ENCODE results near the gene NUP62. TPM values are rescaled to one million over a fixed set of nuclear protein-coding genes. Genes with fewer than 3 reads are reported as not detected.
"Not testable (repeated sequence)": the region's sequence is repeated elsewhere in the genome, so short reads cannot be mapped to it uniquely, and the experiment has no call there.

NUP62 gene
- total RNA-seq, 1 experiment from 2014 or later: 54.6 TPM

DNA sequence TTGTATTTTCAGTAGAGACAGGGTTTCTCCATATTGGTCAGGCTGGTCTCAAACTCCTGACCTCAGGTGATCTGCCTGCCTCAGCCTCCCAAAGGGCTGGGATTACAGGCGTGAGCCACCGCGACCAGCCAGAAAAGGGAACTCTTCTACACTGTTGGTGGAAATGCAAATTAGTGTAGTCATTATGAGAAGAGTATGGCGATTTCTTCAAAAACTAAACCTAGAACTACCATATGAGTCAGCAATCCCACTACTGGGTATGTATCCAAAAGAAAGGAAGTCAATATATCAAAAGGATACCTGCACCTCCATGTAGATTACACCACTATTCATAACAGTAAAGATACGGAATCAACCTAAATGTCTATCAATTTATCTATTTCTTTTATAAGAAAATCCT, 15.3 kb upstream of the NUP62 start:
- intact Hi-C loops (cut with micrococcal nuclease; ENCODE audit: unreplicated experiment); DNase-seq (ENCODE audit: low read depth, low spot score); H3K27ac ChIP-seq (ENCODE audit: low read length); H3K4me3 ChIP-seq (ENCODE audit: low read depth in 2 of 2, low read length in 2 of 2); H3K9me3 ChIP-seq (ENCODE audit: control insufficient read depth, insufficient read depth, low read depth, low read length); H3K27me3 ChIP-seq (ENCODE audit: control insufficient read depth, insufficient read depth, low read length); ATAC-seq; H3K4me1 ChIP-seq (ENCODE audit: control insufficient read depth, insufficient read depth, low read length); H3K36me3 ChIP-seq (ENCODE audit: control insufficient read depth, insufficient read depth, low read length); BruUV-seq (replicated peaks); in situ Hi-C loops (cut with HindIII; ENCODE audit: low pct_unique_long_range_greater_than_20kb, low sequenced_read_pairs); POLR2A ChIA-PET; CTCF ChIA-PET: not testable (repeated sequence)

DNA sequence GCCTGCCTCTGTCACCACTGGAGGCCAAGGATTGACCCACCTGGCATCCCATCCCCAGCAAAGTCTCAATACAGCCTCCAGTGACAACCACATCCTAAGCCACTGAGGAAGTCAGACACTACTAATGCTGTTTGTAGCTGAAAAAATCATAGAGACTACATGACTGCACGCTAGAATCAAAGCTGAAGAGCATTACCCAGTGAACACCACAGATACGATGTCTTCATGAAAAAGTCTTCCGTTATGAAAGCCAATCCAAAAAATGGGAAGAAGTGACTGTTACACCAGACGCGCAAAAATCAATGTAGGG, 11.1 kb upstream of the NUP62 start:
- no TSS peak for BruUV-seq (replicated peaks)
- H3K4me3 ChIP-seq (ENCODE audit: low read depth in 2 of 2, low read length in 2 of 2): no peak overlapping the region
- TF ChIP-seq TCF7L2 (IDR thresholded peaks at IDR 0.05; ENCODE audit: low read depth, low read length): no peak
- TF ChIP-seq SIN3A (IDR thresholded peaks at IDR 0.05; ENCODE audit: borderline replicate concordance, insufficient read depth, low read depth, low read length): no peak
- TF ChIP-seq, protein P1, sequence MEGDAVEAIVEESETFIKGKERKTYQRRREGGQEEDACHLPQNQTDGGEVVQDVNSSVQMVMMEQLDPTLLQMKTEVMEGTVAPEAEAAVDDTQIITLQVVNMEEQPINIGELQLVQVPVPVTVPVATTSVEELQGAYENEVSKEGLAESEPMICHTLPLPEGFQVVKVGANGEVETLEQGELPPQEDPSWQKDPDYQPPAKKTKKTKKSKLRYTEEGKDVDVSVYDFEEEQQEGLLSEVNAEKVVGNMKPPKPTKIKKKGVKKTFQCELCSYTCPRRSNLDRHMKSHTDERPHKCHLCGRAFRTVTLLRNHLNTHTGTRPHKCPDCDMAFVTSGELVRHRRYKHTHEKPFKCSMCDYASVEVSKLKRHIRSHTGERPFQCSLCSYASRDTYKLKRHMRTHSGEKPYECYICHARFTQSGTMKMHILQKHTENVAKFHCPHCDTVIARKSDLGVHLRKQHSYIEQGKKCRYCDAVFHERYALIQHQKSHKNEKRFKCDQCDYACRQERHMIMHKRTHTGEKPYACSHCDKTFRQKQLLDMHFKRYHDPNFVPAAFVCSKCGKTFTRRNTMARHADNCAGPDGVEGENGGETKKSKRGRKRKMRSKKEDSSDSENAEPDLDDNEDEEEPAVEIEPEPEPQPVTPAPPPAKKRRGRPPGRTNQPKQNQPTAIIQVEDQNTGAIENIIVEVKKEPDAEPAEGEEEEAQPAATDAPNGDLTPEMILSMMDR (IDR thresholded peaks at IDR 0.05): no peak
- TF ChIP-seq, protein P2, sequence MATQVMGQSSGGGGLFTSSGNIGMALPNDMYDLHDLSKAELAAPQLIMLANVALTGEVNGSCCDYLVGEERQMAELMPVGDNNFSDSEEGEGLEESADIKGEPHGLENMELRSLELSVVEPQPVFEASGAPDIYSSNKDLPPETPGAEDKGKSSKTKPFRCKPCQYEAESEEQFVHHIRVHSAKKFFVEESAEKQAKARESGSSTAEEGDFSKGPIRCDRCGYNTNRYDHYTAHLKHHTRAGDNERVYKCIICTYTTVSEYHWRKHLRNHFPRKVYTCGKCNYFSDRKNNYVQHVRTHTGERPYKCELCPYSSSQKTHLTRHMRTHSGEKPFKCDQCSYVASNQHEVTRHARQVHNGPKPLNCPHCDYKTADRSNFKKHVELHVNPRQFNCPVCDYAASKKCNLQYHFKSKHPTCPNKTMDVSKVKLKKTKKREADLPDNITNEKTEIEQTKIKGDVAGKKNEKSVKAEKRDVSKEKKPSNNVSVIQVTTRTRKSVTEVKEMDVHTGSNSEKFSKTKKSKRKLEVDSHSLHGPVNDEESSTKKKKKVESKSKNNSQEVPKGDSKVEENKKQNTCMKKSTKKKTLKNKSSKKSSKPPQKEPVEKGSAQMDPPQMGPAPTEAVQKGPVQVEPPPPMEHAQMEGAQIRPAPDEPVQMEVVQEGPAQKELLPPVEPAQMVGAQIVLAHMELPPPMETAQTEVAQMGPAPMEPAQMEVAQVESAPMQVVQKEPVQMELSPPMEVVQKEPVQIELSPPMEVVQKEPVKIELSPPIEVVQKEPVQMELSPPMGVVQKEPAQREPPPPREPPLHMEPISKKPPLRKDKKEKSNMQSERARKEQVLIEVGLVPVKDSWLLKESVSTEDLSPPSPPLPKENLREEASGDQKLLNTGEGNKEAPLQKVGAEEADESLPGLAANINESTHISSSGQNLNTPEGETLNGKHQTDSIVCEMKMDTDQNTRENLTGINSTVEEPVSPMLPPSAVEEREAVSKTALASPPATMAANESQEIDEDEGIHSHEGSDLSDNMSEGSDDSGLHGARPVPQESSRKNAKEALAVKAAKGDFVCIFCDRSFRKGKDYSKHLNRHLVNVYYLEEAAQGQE (IDR thresholded peaks at IDR 0.05; ENCODE audit: insufficient read depth in 1 of 2, low read depth in 2 of 2, low read length in 1 of 2): no peak
- no peak for TF ChIP-seq POLR2AphosphoS5 (IDR thresholded peaks at IDR 0.05; ENCODE audit: low read depth, low read length)
- DNase-seq (ENCODE audit: low read depth, low spot score) (no peak), ATAC-seq (no peak)
- intact Hi-C loops (cut with micrococcal nuclease; ENCODE audit: unreplicated experiment): no loop called here
- H3K36me3 ChIP-seq (ENCODE audit: control insufficient read depth, insufficient read depth, low read length): no peaks in the 10 kb centered on the region
- no peaks in the 10 kb centered on the region for H3K9me3 ChIP-seq (ENCODE audit: control insufficient read depth, insufficient read depth, low read depth, low read length)
- no peaks in the 10 kb centered on the region for H3K27me3 ChIP-seq (ENCODE audit: control insufficient read depth, insufficient read depth, low read length)
- in situ Hi-C loops (cut with HindIII; ENCODE audit: low pct_unique_long_range_greater_than_20kb, low sequenced_read_pairs): no loop called here
- no peaks in the 10 kb centered on the region for H3K4me1 ChIP-seq (ENCODE audit: control insufficient read depth, insufficient read depth, low read length)
- CTCF ChIA-PET: no interaction called here
- POLR2A ChIA-PET: no interaction called here
- no peak overlapping the region for H3K27ac ChIP-seq (ENCODE audit: low read length)

DNA sequence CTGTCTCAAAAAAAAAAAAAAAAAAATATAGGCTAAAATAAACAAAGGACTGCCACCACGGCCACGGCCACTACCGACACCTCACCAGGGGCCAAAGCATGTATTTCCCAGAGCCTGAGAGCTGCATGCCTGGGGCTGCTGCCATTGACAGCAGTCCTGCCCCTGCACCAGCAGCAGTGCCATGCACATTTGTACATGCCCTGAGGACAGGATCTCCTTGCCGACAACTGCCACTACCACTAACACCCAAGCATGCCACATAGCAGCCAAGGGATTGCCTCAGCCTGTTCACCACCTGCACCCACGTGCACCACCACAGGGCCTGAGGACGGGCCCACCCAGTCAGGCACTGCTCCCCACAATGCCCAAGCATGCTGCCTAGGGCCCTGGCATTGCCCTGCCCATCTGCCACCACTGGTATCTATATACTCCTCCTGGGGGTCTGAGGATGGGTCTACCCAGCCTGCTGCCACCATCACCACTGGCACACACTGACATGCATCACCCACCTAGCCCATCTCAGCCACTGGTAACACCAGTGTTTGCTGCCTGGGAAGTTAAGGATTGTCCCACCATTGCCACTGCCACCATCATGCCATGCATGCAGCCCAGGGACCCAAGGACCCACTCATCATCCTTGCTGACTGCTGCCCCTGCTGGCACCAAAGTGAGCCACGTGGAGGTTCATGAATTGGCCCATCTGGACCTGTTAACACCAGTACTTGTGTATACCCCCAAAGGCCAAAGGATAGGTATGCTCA, 10.6 kb upstream of the NUP62 start:
- ChIA-PET CTCF (no interaction called here), POLR2A (no interaction called here)
- intact Hi-C loops (cut with micrococcal nuclease; ENCODE audit: unreplicated experiment) (no loop called here), in situ Hi-C loops (cut with HindIII; ENCODE audit: low pct_unique_long_range_greater_than_20kb, low sequenced_read_pairs) (no loop called here)
- BruUV-seq (replicated peaks): no TSS peak
- no peaks in the 10 kb centered on the region for H3K36me3 ChIP-seq (ENCODE audit: control insufficient read depth, insufficient read depth, low read length)
- DNase-seq (ENCODE audit: low read depth, low spot score) (no peak), ATAC-seq (no peak)
- H3K27me3 ChIP-seq (ENCODE audit: control insufficient read depth, insufficient read depth, low read length): no peaks in the 10 kb centered on the region
- no peaks in the 10 kb centered on the region for H3K4me1 ChIP-seq (ENCODE audit: control insufficient read depth, insufficient read depth, low read length)
- no peak overlapping the region for H3K4me3 ChIP-seq (ENCODE audit: low read depth in 2 of 2, low read length in 2 of 2)
- no peak overlapping the region for H3K27ac ChIP-seq (ENCODE audit: low read length)
- TF ChIP-seq, protein P2 (IDR thresholded peaks at IDR 0.05; ENCODE audit: insufficient read depth in 1 of 2, low read depth in 2 of 2, low read length in 1 of 2): no peak
- no peak for TF ChIP-seq TCF7L2 (IDR thresholded peaks at IDR 0.05; ENCODE audit: low read depth, low read length)
- TF ChIP-seq, protein P1 (IDR thresholded peaks at IDR 0.05): no peak
- TF ChIP-seq SIN3A (IDR thresholded peaks at IDR 0.05; ENCODE audit: borderline replicate concordance, insufficient read depth, low read depth, low read length): no peak
- TF ChIP-seq POLR2AphosphoS5 (IDR thresholded peaks at IDR 0.05; ENCODE audit: low read depth, low read length): no peak
- H3K9me3 ChIP-seq (ENCODE audit: control insufficient read depth, insufficient read depth, low read depth, low read length): no peaks in the 10 kb centered on the region

All from Panc1 (cell line).